Neural cell (in vitro differentiated cells): Measurements from ENCODE around the gene C6orf141.

ENCODE experiments used
- CTCF ChIP-seq: fragments of 450-650 bp; IDR thresholded peaks from 2 replicates; pipeline ENCODE4 v1.5.1; 2014; ENCODE audit warnings: antibody characterized with exemption, mild to moderate bottlenecking, moderate library complexity; ENCODE audit not compliant: poor library complexity, severe bottlenecking
- EZH2 ChIP-seq: fragments of 200-600, 300-800 bp; shearing (Covaris generic), sonication (generic); IDR thresholded peaks from 2 replicates; pipeline ENCODE4 v1.6.1; 2014; ENCODE audit warnings: antibody characterized with exemption, low read length, borderline replicate concordance, mild to moderate bottlenecking; ENCODE audit not compliant: insufficient read depth, poor library complexity, severe bottlenecking
- MXI1 ChIP-seq: fragments of 450-650 bp; conservative IDR thresholded peaks from 2 replicates; pipeline ENCODE4 v1.6.1; 2014; ENCODE audit warnings: antibody characterized with exemption, mild to moderate bottlenecking; ENCODE audit not compliant: poor library complexity, severe bottlenecking
- POLR2AphosphoS5 ChIP-seq: IDR thresholded peaks from 2 replicates; pipeline ENCODE4 v1.6.1; 2012
- TAF1 ChIP-seq: IDR thresholded peaks from 2 replicates; pipeline ENCODE4 v1.6.1; 2012; ENCODE audit warnings: low read depth

GRCh38 chr6:49530141-49530776 lies 20.2 kb upstream of the C6orf141 start:
- TF ChIP-seq CTCF: no peak
- no peak for TF ChIP-seq MXI1
- TF ChIP-seq POLR2AphosphoS5: no peak
- TF ChIP-seq EZH2: no peak
- TF ChIP-seq TAF1: no peak
